A549 (cell line): Measurements from ENCODE around the gene APCDD1. TPM values are rescaled to one million over a fixed set of nuclear protein-coding genes. Genes with fewer than 3 reads are reported as not detected.
"Not testable (repeated sequence)": the region's sequence is repeated elsewhere in the genome, so short reads cannot be mapped to it uniquely, and the experiment has no call there.

ENCODE experiments used
- ATAC-seq, 2 experiments: fragments of 200-7000 bp in 1 of 2; fragments of >200 bp in 1 of 2; cut with Nextera tagmentation in 1 of 2; cut with Tn5 transposase in 1 of 2; 3 replicates each; pipeline versions ENCODE4 v1.8.0 to v1.9.1; 2018 to 2020; ENCODE audit warnings: mild to moderate bottlenecking in 1 of 2, moderate library complexity in 1 of 2
- CTCF ChIA-PET: fragments of 300-600 bp; sonication (Branson Sonifier 250); formaldehyde crosslinking; extraction: SDS; loops from one replicate; lab custom pipeline; 2021; ENCODE audit warnings: antibody characterized with exemption, inconsistent platforms; lab: Yijun Ruan, JAX
- POLR2A ChIA-PET: fragments of 350-600 bp; formaldehyde crosslinking; extraction: SDS; loops from one replicate; lab custom pipeline; 2021; ENCODE audit warnings: antibody characterized with exemption, inconsistent platforms; lab: Yijun Ruan, JAX
- DNase-seq, 2 experiments: peaks; one replicate each; pipeline versions ENCODE4 v3.0.0 to v3.0.0-alpha.2; 2011 to 2016; ENCODE audit warnings: low read depth in 1 of 2, low spot score in 1 of 2
- FAIRE-seq: peaks from 2 replicates; lab custom pipeline; 2011; peaks lifted over from hg19 to GRCh38; lab: Jason Lieb, UNC
- H3K27ac ChIP-seq, 2 experiments: fragments of >200 bp; sonication (Bioruptor Twin); formaldehyde crosslinking; 3 replicates each; pipeline ENCODE4 v1.5.1; 2016 to 2017
- H3K4me1 ChIP-seq: fragments of >200 bp; sonication (Bioruptor Twin); formaldehyde crosslinking; 3 replicates; pipeline ENCODE4 v1.6.1; 2016
- H3K4me2 ChIP-seq: fragments of >200 bp; sonication (Bioruptor Twin); formaldehyde crosslinking; 3 replicates; pipeline ENCODE4 v1.6.1; 2016
- H3K4me3 ChIP-seq: fragments of >200 bp; sonication (Bioruptor Twin); formaldehyde crosslinking; 3 replicates; pipeline ENCODE4 v1.5.1; 2016
- H3K9me3 ChIP-seq: fragments of >200 bp; sonication (Bioruptor Twin); formaldehyde crosslinking; 3 replicates; pipeline ENCODE4 v1.6.1; 2016
- CBX2 ChIP-seq: fragments of 200-600 bp; sonication (generic); IDR thresholded peaks from 2 replicates; pipeline ENCODE4 v1.6.1; 2016; ENCODE audit warnings: low read depth, mild to moderate bottlenecking, borderline replicate concordance
- CBX8 ChIP-seq: fragments of 200-600 bp; sonication (generic); IDR thresholded peaks from 2 replicates; pipeline ENCODE4 v1.6.1; 2016
- CEBPB ChIP-seq, 2 experiments: fragments of >200 bp in 1 of 2; sonication (Bioruptor Twin) in 1 of 2; formaldehyde crosslinking in 1 of 2; IDR thresholded peaks; 2 replicates each; pipeline ENCODE4 v1.6.1; 2012 to 2016
- EP300 ChIP-seq, 2 experiments: fragments of >200 bp; sonication (Bioruptor Twin); formaldehyde crosslinking; IDR thresholded peaks; 2 replicates in 1 of 2; 3 replicates in 1 of 2; pipeline ENCODE4 v1.6.1; 2016 to 2017
- HDAC2 ChIP-seq: fragments of 200-600 bp; sonication (generic); IDR thresholded peaks from 2 replicates; pipeline ENCODE4 v1.6.1; 2016
- HOXA7 ChIP-seq: fragments of 250-450 bp; sonication (Bioruptor Pico); IDR thresholded peaks from 2 replicates; pipeline ENCODE4 v1.5.0; 2020; ENCODE audit warnings: mild to moderate bottlenecking, moderate library complexity
- HOXB5 ChIP-seq: fragments of 250-450 bp; sonication (Bioruptor Pico); IDR thresholded peaks from 2 replicates; pipeline ENCODE4 v1.5.0; 2020; ENCODE audit warnings: mild to moderate bottlenecking, moderate library complexity
- KDM5A ChIP-seq: fragments of 200-600 bp; sonication (generic); IDR thresholded peaks from 2 replicates; pipeline ENCODE4 v1.6.1; 2016; ENCODE audit warnings: antibody characterized with exemption, mild to moderate bottlenecking
- MAFK ChIP-seq: fragments of 450-650 bp; IDR thresholded peaks from 2 replicates; pipeline ENCODE4 v1.6.1; 2014; ENCODE audit not compliant: partially characterized antibody
- MYC ChIP-seq: IDR thresholded peaks from 2 replicates; pipeline ENCODE4 v1.6.1; 2012; ENCODE audit warnings: mild to moderate bottlenecking, inconsistent platforms, low read length, improper control_type of control experiment, borderline replicate concordance
- POLR2A ChIP-seq: IDR thresholded peaks from 2 replicates; pipeline ENCODE4 v1.6.1; 2012; ENCODE audit warnings: mild to moderate bottlenecking, low read length
- RCOR1 ChIP-seq: fragments of 150-350 bp; IDR thresholded peaks from 2 replicates; pipeline ENCODE4 v1.6.1; 2014; ENCODE audit warnings: antibody characterized with exemption, low read length, low read depth
- RNF2 ChIP-seq: fragments of 200-600 bp; sonication (generic); IDR thresholded peaks from 2 replicates; pipeline ENCODE4 v1.6.1; 2016; ENCODE audit warnings: low read depth, mild to moderate bottlenecking, antibody characterized with exemption, moderate library complexity, borderline replicate concordance
- SMC3 ChIP-seq: fragments of >200 bp; sonication (Bioruptor Twin); formaldehyde crosslinking; IDR thresholded peaks from 3 replicates; pipeline ENCODE4 v1.6.1; 2018; ENCODE audit warnings: inconsistent platforms
- TFCP2L1 ChIP-seq: fragments of 250-450 bp; sonication (Bioruptor Pico); IDR thresholded peaks from 2 replicates; pipeline ENCODE4 v1.5.0; 2021; ENCODE audit warnings: mild to moderate bottlenecking
- TP53 ChIP-seq: fragments of 250-450 bp; sonication (Bioruptor Pico); IDR thresholded peaks from 2 replicates; pipeline ENCODE4 v1.5.0; 2021; ENCODE audit warnings: mild to moderate bottlenecking, moderate library complexity
- WGBS: methylation state at CpG from one replicate; pipeline ENCODE4 v1.1.6; 2017; ENCODE audit errors: missing lambda C conversion rate; 5-methylcytosine and 5-hydroxymethylcytosine counted together
- polyA plus RNA-seq, 4 experiments: library from polyadenylated mRNA; depleted of rRNA in 3 of 4; stranded (reverse); fragments of >200 nt; fragmentation: RNase III in 1 of 4; extraction: RNeasy Plus Mini Kit Qiagen cat#74134 plus additional on column Dnase treatment in 1 of 4; gene quantifications; 2 replicates in 3 of 4; 3 replicates in 1 of 4; pipeline ENCODE4 v1.2.3, GENCODE V29; 2011 to 2017
- TF ChIP-seq, protein P1 (sequence below): fragments of >200 bp; sonication (Bioruptor Twin); formaldehyde crosslinking; IDR thresholded peaks from 2 replicates; pipeline ENCODE4 v1.6.1; 2016

The APCDD1 gene
- polyA plus RNA-seq, 2 of the 4 experiments (the other 2 are of a cell fraction): not detected

DNA sequence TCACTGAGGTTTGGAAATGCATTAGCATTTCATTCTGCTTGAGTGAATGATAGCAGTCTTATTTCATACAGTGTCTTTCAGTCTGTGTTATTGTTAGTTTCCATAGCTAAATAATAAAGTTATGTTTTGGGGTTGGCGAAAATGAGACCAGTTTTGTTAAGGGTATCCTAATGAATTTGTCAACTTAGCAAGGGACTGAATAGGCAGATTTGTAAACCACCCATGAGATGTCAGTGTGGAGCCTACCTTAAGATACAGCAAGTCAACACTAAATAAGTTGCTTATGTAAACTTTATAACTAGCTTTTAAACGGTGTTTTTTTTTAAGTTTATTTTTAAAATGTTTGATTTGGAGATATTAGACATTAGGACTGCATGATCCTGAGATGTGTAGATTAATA, 83.3 kb downstream of the APCDD1 start:
- no peak for FAIRE-seq
- no peaks in the 10 kb centered on the region for H3K4me1 ChIP-seq
- TF ChIP-seq TP53 (CRISPR knock-in tag) (no peak), RNF2 (no peak), TFCP2L1 (CRISPR knock-in tag) (no peak), HOXB5 (no peak), POLR2A (no peak), CBX2 (no peak), RCOR1 (no peak), MYC (no peak), KDM5A (no peak), SMC3 (no peak), CBX8 (no peak), MAFK (no peak), CEBPB (IDR thresholded peaks at IDR 0.05) (no peak), EP300 (IDR thresholded peaks at IDR 0.05) (no peak), HOXA7 (no peak), HDAC2 (no peak)
- TF ChIP-seq, protein P1, sequence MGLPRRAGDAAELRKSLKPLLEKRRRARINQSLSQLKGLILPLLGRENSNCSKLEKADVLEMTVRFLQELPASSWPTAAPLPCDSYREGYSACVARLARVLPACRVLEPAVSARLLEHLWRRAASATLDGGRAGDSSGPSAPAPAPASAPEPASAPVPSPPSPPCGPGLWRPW: no peak
- no peak overlapping the region for H3K27ac ChIP-seq
- CTCF ChIA-PET: interaction anchor here (1.1 to 1.3 kb wide), 2 partner anchors 18 to 23 kb away, joined by 3 to 4 read pairs; no protein-coding TSS in a partner anchor
- H3K9me3 ChIP-seq: no peaks in the 10 kb centered on the region
- H3K4me2 ChIP-seq: no peak overlapping the region
- no peak for ATAC-seq
- 59% methylated on average over 2 of the region's 2 CpGs for WGBS
- DNase-seq: no peak
- POLR2A ChIA-PET: no interaction called here
- H3K4me3 ChIP-seq: no peak overlapping the region

DNA sequence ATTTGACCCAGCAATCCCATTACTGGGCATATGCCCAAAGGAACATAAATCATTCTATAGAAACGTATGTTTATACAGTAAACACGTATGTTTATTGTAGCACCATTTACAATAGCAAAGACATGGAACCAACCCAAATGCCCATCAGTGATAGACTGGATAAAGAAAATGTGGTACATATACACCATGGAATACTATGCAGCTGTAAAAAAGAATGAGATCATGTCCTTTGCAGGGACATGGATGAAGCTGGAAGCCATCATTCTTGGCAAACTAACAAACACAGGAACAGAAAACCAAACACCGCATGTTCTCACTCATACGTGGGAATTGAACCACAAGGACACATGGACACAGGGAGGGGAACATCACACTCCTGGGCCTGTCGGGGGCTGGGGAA, 84.7 kb downstream of the APCDD1 start:
- POLR2A ChIA-PET, CTCF ChIA-PET, H3K27ac ChIP-seq, H3K4me1 ChIP-seq, H3K4me3 ChIP-seq, ATAC-seq, FAIRE-seq, H3K9me3 ChIP-seq, DNase-seq, H3K4me2 ChIP-seq: not testable (repeated sequence)
- WGBS: 88% methylated on average over 5 of the region's 5 CpGs

Other genes starting within 250 kb of the APCDD1 start
- 18.3 and 22.1 TPM in 2 replicates for gene NAPG, start 71.4 kb downstream of the APCDD1 start, polyA plus RNA-seq (2011; rRNA removed)
- 11.2 to 13.1 TPM (median 11.6 TPM) in 3 replicates for gene NAPG, start 71.4 kb downstream of the APCDD1 start, polyA plus RNA-seq (2017; fragmentation: RNase III; extraction: RNeasy Plus Mini Kit Qiagen cat#74134 plus additional on column Dnase treatment)